ENCODE results near the gene ATP11A.

GRCh38 chr13:112729408-112729807, 39.6 kb downstream of the ATP11A start:
- TF ChIP-seq, protein P1, sequence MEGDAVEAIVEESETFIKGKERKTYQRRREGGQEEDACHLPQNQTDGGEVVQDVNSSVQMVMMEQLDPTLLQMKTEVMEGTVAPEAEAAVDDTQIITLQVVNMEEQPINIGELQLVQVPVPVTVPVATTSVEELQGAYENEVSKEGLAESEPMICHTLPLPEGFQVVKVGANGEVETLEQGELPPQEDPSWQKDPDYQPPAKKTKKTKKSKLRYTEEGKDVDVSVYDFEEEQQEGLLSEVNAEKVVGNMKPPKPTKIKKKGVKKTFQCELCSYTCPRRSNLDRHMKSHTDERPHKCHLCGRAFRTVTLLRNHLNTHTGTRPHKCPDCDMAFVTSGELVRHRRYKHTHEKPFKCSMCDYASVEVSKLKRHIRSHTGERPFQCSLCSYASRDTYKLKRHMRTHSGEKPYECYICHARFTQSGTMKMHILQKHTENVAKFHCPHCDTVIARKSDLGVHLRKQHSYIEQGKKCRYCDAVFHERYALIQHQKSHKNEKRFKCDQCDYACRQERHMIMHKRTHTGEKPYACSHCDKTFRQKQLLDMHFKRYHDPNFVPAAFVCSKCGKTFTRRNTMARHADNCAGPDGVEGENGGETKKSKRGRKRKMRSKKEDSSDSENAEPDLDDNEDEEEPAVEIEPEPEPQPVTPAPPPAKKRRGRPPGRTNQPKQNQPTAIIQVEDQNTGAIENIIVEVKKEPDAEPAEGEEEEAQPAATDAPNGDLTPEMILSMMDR (conservative IDR thresholded peaks at IDR 0.05; ENCODE audit: low read depth, low read length), result no peak
- TF ChIP-seq EZH2 (IDR thresholded peaks at IDR 0.05; ENCODE audit: borderline replicate concordance, low read depth, low read length, poor library complexity, severe bottlenecking), result no peak
